Nephron (organoid): Measurements from ENCODE around the gene ELOF1.
"Not testable (repeated sequence)": the region's sequence is repeated elsewhere in the genome, so short reads cannot be mapped to it uniquely, and the experiment has no call there.

Experiments
- H3K27ac Mint-ChIP-seq, 3 experiments: 2 replicates each; pipeline ENCODE4 v1.8.0; 2020; ENCODE audit warnings: mixed read lengths in 3 of 3, mild to moderate bottlenecking in 2 of 3, moderate library complexity in 1 of 3
- H3K27me3 Mint-ChIP-seq: 2 replicates; pipeline ENCODE4 v1.8.0; 2021; ENCODE audit warnings: low read depth, mild to moderate bottlenecking, moderate library complexity, mixed read lengths
- H3K36me3 Mint-ChIP-seq: 2 replicates; pipeline ENCODE4 v1.8.0; 2020; ENCODE audit warnings: low read depth, mixed read lengths
- H3K4me1 Mint-ChIP-seq: 2 replicates; pipeline ENCODE4 v1.8.0; 2020; ENCODE audit warnings: mixed read lengths
- H3K4me3 Mint-ChIP-seq, 3 experiments: 2 replicates each; pipeline ENCODE4 v1.8.0; 2020; ENCODE audit warnings: mild to moderate bottlenecking in 3 of 3, mixed read lengths in 3 of 3, moderate library complexity in 2 of 3
- H3K9me3 Mint-ChIP-seq: 2 replicates; pipeline ENCODE4 v1.8.0; 2020; ENCODE audit warnings: mixed read lengths
- CTCF ChIP-seq, 3 experiments: fragments of 200-600 bp; sonication (generic); IDR thresholded peaks; one replicate each; pipeline ENCODE4 v1.5.0; 2021; ENCODE audit warnings: antibody characterized with exemption in 3 of 3; ENCODE audit not compliant: unreplicated experiment in 3 of 3

The ELOF1 gene

DNA sequence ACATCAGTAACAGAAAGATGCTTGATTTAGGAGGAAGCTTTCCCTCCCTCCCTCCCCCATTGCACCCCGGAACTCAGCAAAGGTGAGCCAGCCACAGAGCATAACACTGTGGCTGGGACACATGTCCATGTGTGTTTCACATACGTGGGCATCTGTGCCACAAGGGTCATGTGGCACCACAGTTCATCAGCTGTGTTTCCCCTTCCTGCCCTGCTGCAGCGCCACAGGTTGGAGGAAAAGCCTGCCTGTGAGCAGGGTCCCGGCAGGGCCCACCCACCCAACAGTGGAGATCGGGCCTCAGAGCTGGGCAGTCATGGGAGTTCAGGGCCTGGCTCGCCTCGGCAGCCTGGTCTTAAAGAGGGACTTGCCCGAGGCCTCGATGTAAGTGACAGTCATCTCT, 15.7 kb upstream of the ELOF1 start:
- Mint-ChIP-seq H3K4me1 (no peaks in the 10 kb centered on the region), H3K27me3 (peaks cover 6% of the 10 kb centered on the region), H3K27ac (no peak overlapping the region), H3K9me3 (no peaks in the 10 kb centered on the region), H3K4me3 (no peak overlapping the region), H3K36me3 (no peaks in the 10 kb centered on the region)
- no peak for TF ChIP-seq CTCF (IDR thresholded peaks at IDR 0.05; ENCODE audit: unreplicated experiment in 3 of 3)

DNA sequence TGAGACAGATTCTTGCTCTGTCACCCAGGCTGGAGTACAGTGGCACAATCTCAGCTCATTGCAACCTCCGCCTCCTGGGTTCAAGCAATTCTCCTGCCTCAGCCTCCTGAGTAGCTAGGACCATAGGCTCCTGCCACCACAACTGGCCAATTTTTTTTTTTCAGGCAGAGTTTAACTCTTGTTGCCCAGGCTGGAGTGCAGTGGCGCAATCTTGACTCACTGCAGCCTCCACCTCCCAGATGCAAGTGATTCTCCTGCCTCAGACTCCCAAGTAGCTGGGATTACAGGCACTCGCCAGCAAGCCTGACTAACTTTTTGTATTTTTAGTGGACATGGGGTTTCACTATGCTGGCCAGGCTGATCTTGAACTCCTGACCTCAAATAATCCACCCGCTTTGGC, 14.7 kb upstream of the ELOF1 start:
- H3K9me3 Mint-ChIP-seq, H3K4me1 Mint-ChIP-seq, H3K27me3 Mint-ChIP-seq, H3K27ac Mint-ChIP-seq, H3K36me3 Mint-ChIP-seq, H3K4me3 Mint-ChIP-seq: not testable (repeated sequence)

DNA sequence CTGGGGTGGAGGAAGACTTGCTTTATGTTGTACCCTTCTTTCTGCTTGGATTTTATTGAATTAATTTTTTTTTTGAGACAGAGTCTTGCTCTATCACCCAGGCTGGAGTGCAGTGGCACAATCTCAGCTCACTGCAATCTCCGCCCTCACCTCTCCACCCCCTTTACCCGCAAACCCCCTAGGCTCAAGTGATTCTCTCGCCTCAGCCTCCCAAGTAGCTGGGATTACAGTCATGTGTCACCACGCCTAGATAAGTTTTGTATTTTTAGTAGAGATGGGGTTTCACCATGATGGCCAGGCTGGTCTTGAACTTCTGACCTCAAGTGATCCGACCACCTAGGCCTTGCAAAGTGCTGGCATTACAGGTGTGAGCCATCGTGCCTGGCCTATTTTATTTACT, 14.3 kb upstream of the ELOF1 start:
- not testable (repeated sequence) for H3K27me3 Mint-ChIP-seq, H3K27ac Mint-ChIP-seq, H3K4me3 Mint-ChIP-seq, H3K9me3 Mint-ChIP-seq, H3K4me1 Mint-ChIP-seq, H3K36me3 Mint-ChIP-seq

- Mint-ChIP-seq H3K9me3 (no peaks in the 10 kb centered on the region), H3K4me1 (no peaks in the 10 kb centered on the region), H3K27ac (no peak overlapping the region), H3K27me3 (no peaks in the 10 kb centered on the region), H3K36me3 (no peaks in the 10 kb centered on the region), H3K4me3 (no peak overlapping the region)
- TF ChIP-seq CTCF (IDR thresholded peaks at IDR 0.05; ENCODE audit: unreplicated experiment in 3 of 3): no peak
These were observed 11.0 kb upstream of the ELOF1 start for GRCh38 chr19:11570039-11570462.

- no peaks in the 10 kb centered on the region for H3K27me3 Mint-ChIP-seq
- H3K4me1 Mint-ChIP-seq: no peaks in the 10 kb centered on the region
- TF ChIP-seq CTCF (IDR thresholded peaks at IDR 0.05; ENCODE audit: unreplicated experiment in 3 of 3): no peak
- no peaks in the 10 kb centered on the region for H3K36me3 Mint-ChIP-seq
- H3K9me3 Mint-ChIP-seq: no peaks in the 10 kb centered on the region
- H3K4me3 Mint-ChIP-seq: no peak overlapping the region
- no peak overlapping the region for H3K27ac Mint-ChIP-seq
These were observed 7.1 kb upstream of the ELOF1 start for GRCh38 chr19:11566164-11566563.

DNA sequence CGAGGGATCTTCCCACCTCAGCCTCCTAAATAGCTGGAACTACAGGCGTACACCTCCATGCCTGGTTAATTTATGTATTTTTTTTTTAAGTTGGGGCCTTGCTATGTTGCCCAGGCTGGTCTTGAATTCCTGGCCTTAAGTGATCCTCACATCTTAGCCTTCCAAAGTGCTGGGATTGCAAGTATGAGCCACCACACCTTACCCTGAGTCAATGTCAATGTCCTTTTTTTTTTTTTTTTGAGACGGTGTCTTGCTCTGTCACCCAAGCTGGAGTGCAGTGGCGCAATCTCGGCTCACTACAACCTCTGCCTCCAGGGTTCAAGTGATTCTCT, 6.6 kb upstream of the ELOF1 start:
- not testable (repeated sequence) for H3K27me3 Mint-ChIP-seq, H3K4me3 Mint-ChIP-seq, H3K4me1 Mint-ChIP-seq, H3K36me3 Mint-ChIP-seq, H3K27ac Mint-ChIP-seq, H3K9me3 Mint-ChIP-seq

DNA sequence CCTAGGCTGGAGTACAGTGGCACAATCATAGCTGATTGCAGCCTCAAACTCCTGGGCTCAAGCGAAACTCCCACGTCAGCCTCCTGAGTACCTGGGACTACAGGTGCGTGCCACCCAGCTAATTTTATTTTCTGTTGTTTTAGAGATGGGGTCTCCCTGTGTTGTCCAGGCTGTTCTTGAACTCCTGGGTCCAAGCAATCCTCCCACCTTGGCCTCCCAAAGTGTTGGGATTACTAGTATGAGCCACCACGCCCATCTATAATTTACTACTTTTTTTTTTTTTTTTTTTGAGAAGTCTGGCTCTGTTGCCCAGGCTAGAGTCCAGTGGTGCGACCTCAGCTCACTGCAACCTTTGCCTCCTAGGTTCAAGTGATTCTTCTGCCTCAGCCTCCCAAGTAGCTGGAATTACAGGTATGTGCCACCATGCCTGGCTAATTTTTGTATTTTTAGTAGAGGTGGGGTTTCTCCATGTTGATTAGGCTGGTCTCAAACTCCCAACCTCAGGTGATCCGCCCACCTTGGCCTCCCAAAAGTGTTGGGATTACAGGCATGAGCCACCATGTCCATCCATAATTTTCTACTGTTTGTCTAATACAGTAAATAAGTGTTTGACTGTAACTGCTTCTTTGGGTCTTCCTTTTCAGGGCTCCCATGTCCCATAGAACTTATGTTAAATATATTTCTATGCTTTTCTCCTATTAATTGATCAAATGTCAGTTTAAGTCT, 5.2 kb upstream of the ELOF1 start:
- not testable (repeated sequence) for H3K4me3 Mint-ChIP-seq, H3K9me3 Mint-ChIP-seq, H3K36me3 Mint-ChIP-seq, H3K27me3 Mint-ChIP-seq, H3K4me1 Mint-ChIP-seq
- peak overlapping the region in 2 of 3 experiments; percentile 37 to 66 for H3K27ac Mint-ChIP-seq

DNA sequence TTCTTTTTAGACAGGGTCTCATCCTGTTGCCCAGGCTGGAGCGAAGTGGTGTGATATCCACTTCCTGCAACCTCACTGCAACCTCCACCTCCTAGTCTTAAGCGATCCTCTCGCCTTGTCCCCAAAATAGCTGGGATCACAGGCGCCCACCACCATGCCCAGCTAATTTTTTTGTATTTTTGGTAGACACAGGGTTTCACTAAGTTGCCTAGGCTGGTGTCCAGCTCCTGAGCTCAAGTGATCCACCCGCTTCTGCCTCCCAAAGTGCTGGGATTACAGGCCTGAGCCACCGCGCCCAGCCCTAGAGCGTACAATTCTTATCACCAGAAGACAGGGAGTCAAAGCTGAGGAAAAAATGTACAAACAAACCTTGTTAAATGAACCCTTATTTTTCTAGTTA, 4.5 kb upstream of the ELOF1 start:
- Mint-ChIP-seq H3K27me3 (no peaks in the 10 kb centered on the region), H3K27ac (no peak overlapping the region), H3K36me3 (no peaks in the 10 kb centered on the region), H3K9me3 (no peaks in the 10 kb centered on the region), H3K4me3 (no peak overlapping the region), H3K4me1 (peaks cover 13% of the 10 kb centered on the region)
- no peak for TF ChIP-seq CTCF (IDR thresholded peaks at IDR 0.05; ENCODE audit: unreplicated experiment in 3 of 3)
